Left lung (tissue), 10 donors: ENCODE measurements around the gene LZTS2. TPM values are rescaled to one million over a fixed set of nuclear protein-coding genes. Genes with fewer than 3 reads are reported as not detected.
A peak's percentile ranks its signal among the peaks of the same experiment; 100 is the strongest.

Source experiments
- ATAC-seq: fragments of 200-7000 bp; cut with Tn5 transposase; one replicate; pipeline ENCODE4 v1.9.1; 2020; ENCODE audit warnings: moderate library complexity
- DNase-seq, 4 donors: peaks; one replicate each; pipeline ENCODE4 v3.0.0-alpha.2; 2013 to 2020
- H3K27ac ChIP-seq, 2 donors: fragments of 200-600 bp; sonication (generic) in 1 of 2; one replicate each; pipeline versions ENCODE4 v1.5.0 to v1.8.0; 2020 to 2021
- H3K27me3 ChIP-seq, 2 donors: fragments of 200-600 bp; sonication (generic) in 1 of 2; one replicate each; pipeline versions ENCODE4 v1.5.0 to v1.8.0; 2020 to 2021
- H3K36me3 ChIP-seq, 2 donors: fragments of 200-600 bp; sonication (generic) in 1 of 2; one replicate each; pipeline versions ENCODE4 v1.5.0 to v1.8.0; 2020 to 2021
- H3K4me1 ChIP-seq, 2 donors: fragments of 200-600 bp; one replicate each; pipeline ENCODE4 v1.8.0; 2021
- H3K4me3 ChIP-seq, 2 donors: fragments of 200-600 bp; sonication (generic) in 1 of 2; one replicate each; pipeline versions ENCODE4 v1.5.0 to v1.8.0; 2020 to 2021; ENCODE audit warnings: mild to moderate bottlenecking in 1 of 2
- H3K9me3 ChIP-seq, 2 donors: fragments of 200-600 bp; sonication (generic) in 1 of 2; one replicate each; pipeline versions ENCODE4 v1.5.0 to v1.8.0; 2020 to 2021
- intact Hi-C, 2 donors: fragments of 100-400 bp; cut with DNase I; formaldehyde crosslinking; loops; one replicate each; pipeline versions ENCODE4 v1.11.2 to v1.14.2; 2022
- polyA plus RNA-seq, 6 donors: library from polyadenylated mRNA; unstranded; fragments of 120-200 nt; gene quantifications; one replicate each; pipeline ENCODE4 v1.2.1, GENCODE V29; 2013; ENCODE audit not compliant: insufficient read length in 6 of 6
- total RNA-seq, 2 donors: library from RNA; stranded (reverse); fragmentation: NEBNext Ultra II Directional; extraction: Animal tissue kit (Norgen Biotek cat#: 25700); gene quantifications; one replicate each; pipeline ENCODE4 v1.2.1, GENCODE V29; 2021
- TF ChIP-seq, protein P1 (sequence below), 2 donors: fragments of 200-600 bp; sonication (generic) in 1 of 2; IDR thresholded peaks; one replicate each; pipeline versions ENCODE4 v1.5.0 to v1.8.0; 2021; ENCODE audit warnings: antibody characterized with exemption in 2 of 2
- donor health status: DM: no; HTN: yes; CAD: no.
- donor health status: DM: no; HTN: no; CAD: no.

LZTS2 gene
- total and polyA plus RNA-seq, 8 donors: 45.2 to 65.7 (median 58.6) TPM

DNA sequence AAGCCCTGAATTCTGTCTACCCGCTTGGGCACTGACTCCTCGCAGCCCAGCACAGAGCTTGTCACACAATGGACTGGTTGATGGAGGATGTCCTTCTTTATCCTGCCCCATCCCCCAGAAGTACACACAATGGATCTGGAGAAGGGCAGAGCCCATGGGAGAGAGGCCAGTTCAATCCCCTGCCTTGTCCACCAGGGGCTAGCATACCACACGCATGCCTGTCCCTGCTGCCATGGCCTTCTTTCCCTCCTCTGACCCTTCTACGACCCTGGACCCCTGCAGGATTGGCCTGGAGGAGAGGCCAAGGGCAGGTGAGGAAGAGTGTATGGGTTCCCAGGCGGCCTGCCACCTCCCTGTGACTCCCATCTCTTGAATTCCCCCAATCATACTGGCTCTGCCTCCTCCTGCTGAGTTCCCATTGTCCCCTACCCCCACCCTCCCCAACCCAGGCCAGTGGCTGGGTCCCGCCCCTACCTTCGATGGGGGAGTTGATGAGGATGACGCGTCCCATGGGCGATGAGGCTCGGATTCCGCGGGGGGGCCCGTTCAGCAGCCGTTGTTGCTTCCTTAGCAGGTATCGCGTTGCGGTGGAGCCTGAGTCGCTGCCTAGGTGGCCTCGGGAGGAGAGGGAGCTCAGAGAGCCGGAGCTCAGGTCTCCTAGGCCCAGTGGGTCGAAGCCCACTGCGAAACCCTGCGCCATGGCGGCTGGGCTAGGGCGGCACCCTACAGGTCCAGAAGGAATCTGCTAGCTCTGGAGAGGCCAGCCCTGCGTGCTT is 30.1 kb downstream of the LZTS2 start:
- Histone ChIP-seq H3K36me3 (peaks cover 0 to 4% of the 10 kb centered on the region in 2 donors), H3K9me3 (no peaks in the 10 kb centered on the region), H3K27me3 (peaks cover 4 to 21% of the 10 kb centered on the region in 2 donors), H3K4me3 (no peak overlapping the region), H3K4me1 (peaks cover 6 to 25% of the 10 kb centered on the region in 2 donors), H3K27ac (no peak overlapping the region)
- no peak for DNase-seq
- no peak for ATAC-seq
- TF ChIP-seq, protein P1, sequence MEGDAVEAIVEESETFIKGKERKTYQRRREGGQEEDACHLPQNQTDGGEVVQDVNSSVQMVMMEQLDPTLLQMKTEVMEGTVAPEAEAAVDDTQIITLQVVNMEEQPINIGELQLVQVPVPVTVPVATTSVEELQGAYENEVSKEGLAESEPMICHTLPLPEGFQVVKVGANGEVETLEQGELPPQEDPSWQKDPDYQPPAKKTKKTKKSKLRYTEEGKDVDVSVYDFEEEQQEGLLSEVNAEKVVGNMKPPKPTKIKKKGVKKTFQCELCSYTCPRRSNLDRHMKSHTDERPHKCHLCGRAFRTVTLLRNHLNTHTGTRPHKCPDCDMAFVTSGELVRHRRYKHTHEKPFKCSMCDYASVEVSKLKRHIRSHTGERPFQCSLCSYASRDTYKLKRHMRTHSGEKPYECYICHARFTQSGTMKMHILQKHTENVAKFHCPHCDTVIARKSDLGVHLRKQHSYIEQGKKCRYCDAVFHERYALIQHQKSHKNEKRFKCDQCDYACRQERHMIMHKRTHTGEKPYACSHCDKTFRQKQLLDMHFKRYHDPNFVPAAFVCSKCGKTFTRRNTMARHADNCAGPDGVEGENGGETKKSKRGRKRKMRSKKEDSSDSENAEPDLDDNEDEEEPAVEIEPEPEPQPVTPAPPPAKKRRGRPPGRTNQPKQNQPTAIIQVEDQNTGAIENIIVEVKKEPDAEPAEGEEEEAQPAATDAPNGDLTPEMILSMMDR (IDR thresholded peaks at IDR 0.05): peak in 1 of 2 donors; percentile 12
- intact Hi-C loops: no loop called here

DNA sequence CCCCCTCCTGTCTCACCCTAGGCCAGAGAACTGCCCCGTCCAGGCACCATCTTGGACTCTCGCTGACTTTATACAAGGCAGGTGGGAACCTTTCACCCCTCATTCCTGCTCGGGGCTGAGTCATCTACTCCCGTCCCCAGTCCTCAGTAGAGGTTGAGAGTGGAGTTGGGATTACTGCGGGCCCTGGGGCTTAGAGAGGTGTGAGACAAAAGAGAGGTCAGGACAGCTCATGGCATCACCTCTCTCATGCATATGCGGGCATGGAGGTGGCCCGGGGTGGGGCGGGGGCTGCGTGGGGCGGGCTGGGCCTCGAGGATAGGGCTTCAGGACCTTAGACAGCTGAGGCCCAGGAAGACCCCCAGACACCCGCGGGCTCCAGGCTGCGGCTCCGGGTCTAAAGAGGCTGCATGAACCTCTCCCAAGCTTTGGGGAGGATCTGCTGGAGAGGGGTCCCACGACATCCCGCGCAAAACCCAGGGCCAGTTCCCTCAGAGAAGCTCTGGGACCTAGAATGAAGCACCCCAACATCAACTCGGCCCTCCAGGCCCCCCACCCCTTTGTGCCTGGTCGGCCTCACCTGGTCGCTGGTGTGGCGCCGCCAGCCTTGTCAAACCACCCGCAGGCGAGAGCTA is 31.0 kb downstream of the LZTS2 start:
- Histone ChIP-seq H3K36me3 (peaks cover 0 to 13% of the 10 kb centered on the region in 2 donors), H3K27me3 (peaks cover 4 to 21% of the 10 kb centered on the region in 2 donors), H3K9me3 (no peaks in the 10 kb centered on the region), H3K4me3 (peak overlapping the region; percentile 60 to 65), H3K27ac (peak overlapping the region in 1 of 2 donors; percentile 93), H3K4me1 (peaks cover 6 to 25% of the 10 kb centered on the region in 2 donors)
- DNase-seq (no peak), ATAC-seq (no peak)
- intact Hi-C loops: no loop called here
- TF ChIP-seq, protein P1 (IDR thresholded peaks at IDR 0.05): no peak

- H3K27me3 ChIP-seq: peaks cover 4 to 21% of the 10 kb centered on the region in 2 donors
- peak within 1 kb of the TSS; percentile 93 to 95 for H3K27ac ChIP-seq
- peaks cover 6 to 25% of the 10 kb centered on the region in 2 donors for H3K4me1 ChIP-seq
- H3K36me3 ChIP-seq: peaks cover 0 to 19% of the 10 kb centered on the region in 2 donors
- H3K4me3 ChIP-seq: peak within 1 kb of the TSS; percentile 60 to 65
- TF ChIP-seq, protein P1 (IDR thresholded peaks at IDR 0.05): no peak
- DNase-seq (peak; percentile 83 to 99 (median 94)), ATAC-seq (peak; percentile 89)
- H3K9me3 ChIP-seq: no peaks in the 10 kb centered on the region
- intact Hi-C loops: no loop called here
These were observed 31.7 kb downstream of the LZTS2 start, which contains the start of the genes PDZD7 and SFXN3 for GRCh38 chr10:101031128-101031795. PDZD7 (minus strand) TSS chr10:101031129; CDS start chr10:101030219, 910 bp downstream. SFXN3 (plus strand) TSS chr10:101031234; CDS start chr10:101034695, 3,461 bp downstream.

GRCh38 chr10:101031796-101032636 is 32.4 kb downstream of the LZTS2 start:
- Histone ChIP-seq H3K4me3 (peak overlapping the region; percentile 60 to 65), H3K36me3 (peaks cover 0 to 27% of the 10 kb centered on the region in 2 donors), H3K4me1 (peaks cover 6 to 25% of the 10 kb centered on the region in 2 donors), H3K27me3 (peaks cover 4 to 21% of the 10 kb centered on the region in 2 donors), H3K9me3 (no peaks in the 10 kb centered on the region), H3K27ac (peak overlapping the region; percentile 93 to 95)
- TF ChIP-seq, protein P1 (IDR thresholded peaks at IDR 0.05): no peak
- DNase-seq: peak; percentile 71 to 97 (median 90)
- intact Hi-C loops: no loop called here
- peak; percentile 67 for ATAC-seq
